Measurements from ENCODE around the gene CNBD2.

The CNBD2 gene

DNA sequence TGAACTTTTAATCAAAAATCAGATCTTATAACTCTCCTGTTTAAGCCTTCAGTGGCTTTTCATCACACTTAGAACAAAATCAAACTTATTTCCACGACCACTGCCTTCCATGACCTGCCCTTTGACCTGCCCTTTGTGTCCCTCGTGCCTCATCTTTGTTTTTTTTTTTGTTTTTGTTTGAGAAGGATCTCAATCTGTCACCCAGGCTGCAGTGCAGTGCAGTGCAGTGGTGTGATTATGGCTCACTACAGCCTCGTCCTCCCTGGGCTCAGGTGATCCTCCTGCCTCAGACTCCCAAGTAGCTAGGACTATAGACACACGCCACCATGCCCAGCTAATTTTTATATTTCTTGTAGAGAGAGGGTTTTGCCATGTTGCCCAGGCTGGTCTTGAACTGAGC is 86.8 kb downstream of the CNBD2 start:
- no peak overlapping the region for H3K27ac ChIP-seq
- no peak for TF ChIP-seq ZFX (IDR thresholded peaks at IDR 0.05; ENCODE audit: borderline replicate concordance)
- TF ChIP-seq, protein P1, sequence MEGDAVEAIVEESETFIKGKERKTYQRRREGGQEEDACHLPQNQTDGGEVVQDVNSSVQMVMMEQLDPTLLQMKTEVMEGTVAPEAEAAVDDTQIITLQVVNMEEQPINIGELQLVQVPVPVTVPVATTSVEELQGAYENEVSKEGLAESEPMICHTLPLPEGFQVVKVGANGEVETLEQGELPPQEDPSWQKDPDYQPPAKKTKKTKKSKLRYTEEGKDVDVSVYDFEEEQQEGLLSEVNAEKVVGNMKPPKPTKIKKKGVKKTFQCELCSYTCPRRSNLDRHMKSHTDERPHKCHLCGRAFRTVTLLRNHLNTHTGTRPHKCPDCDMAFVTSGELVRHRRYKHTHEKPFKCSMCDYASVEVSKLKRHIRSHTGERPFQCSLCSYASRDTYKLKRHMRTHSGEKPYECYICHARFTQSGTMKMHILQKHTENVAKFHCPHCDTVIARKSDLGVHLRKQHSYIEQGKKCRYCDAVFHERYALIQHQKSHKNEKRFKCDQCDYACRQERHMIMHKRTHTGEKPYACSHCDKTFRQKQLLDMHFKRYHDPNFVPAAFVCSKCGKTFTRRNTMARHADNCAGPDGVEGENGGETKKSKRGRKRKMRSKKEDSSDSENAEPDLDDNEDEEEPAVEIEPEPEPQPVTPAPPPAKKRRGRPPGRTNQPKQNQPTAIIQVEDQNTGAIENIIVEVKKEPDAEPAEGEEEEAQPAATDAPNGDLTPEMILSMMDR (IDR thresholded peaks at IDR 0.05) = no peak

DNA sequence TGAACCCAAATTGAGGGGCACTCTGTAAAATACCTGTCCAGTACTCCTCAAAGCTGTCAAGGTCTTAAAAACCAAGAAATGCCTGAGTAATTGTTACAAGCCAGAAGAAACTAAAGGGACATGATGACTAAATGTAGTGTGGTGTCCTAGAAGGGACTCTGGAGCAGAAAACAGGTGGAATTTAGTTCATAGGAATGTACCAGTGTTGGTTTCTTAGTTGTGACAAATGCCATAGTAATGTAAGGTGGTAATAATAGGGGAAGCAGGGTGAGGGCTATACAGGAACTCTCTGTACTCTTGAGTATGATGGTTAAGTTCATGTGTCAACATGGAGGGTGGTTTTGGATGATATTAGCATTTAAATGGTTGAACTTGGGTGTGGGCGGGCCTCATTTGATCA is 92.3 kb downstream of the CNBD2 start:
- H3K27ac ChIP-seq = no peak overlapping the region
- TF ChIP-seq, protein P1 (IDR thresholded peaks at IDR 0.05) = no peak
- TF ChIP-seq ZFX (IDR thresholded peaks at IDR 0.05; ENCODE audit: borderline replicate concordance) = no peak

DNA sequence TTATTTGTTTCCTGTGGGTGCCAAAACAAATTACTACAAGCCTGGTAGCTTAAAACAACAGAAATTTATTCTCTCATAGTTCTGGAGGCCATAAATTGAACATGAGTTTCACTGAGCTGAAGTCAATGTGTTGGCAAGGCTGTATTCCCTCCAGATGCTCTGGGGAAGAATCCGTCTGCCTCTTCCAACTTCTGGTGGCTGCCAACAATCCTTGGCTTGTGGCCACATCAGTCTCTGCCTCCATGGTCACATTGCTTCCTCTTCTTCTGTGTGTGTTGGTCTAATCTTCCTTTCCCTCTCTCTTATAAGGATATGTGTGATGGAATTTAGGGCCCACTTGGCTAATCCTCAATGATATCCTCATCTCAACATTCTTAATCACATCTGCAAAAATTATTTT is 93.4 kb downstream of the CNBD2 start:
- TF ChIP-seq, protein P1 (IDR thresholded peaks at IDR 0.05) = no peak
- TF ChIP-seq ZFX (IDR thresholded peaks at IDR 0.05; ENCODE audit: borderline replicate concordance) = no peak
- H3K27ac ChIP-seq = no peak overlapping the region

DNA sequence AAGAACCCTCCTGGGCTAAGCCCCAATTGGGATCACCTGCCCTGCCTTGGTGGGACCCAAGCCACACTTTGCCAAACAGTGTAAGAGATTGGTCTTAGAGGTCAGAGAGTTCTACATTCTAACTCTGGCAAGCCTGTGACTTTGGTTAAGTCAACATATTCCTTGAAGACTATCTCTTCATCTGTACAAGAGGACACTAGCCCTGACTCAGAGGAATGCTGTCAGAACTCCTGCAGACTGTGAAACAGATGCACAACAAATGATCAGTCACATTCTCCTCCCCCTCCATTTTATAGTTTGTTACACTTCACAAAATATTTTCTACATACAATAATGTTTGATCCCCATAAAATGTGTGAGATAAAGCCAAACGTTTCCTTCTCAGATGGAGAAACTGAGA is 94.4 kb downstream of the CNBD2 start:
- H3K27ac ChIP-seq = no peak overlapping the region
- TF ChIP-seq, protein P1 (IDR thresholded peaks at IDR 0.05) = no peak
- no peak for TF ChIP-seq ZFX (IDR thresholded peaks at IDR 0.05; ENCODE audit: borderline replicate concordance)

DNA sequence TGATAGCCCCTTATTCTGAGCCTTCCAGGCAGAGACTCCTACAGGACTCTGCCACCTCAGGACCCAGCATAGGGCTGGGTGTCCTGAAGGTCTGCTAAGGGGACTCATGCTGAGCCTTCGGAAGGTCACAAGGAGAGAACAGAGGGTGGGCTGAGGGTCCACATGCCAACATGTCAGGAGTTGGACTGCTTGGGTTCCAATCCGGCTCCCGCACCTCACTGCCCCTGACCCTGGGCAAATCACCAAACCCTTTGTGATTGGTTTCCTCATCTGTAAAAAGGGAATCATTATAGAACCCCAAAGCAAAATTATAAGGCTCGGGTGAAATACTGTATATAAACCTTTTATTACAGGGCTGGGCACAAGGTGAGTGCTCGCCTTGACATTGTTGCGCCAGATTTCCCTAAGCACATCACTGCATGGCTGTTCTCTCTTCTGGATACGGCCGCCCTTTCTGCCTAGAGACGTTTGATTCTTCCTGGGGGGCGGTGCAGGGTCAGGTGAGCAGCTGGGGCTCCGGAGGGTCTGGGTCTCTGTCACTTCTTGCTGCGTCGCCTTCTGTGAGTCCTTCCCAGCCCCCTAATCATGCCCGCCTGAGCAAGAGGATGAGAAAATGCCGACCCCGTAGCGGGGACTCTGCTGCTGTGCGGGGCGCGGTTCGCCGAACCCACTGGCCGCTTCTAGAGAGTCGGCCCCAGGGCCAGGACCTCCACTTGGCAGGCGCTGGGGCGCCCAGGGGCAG is 95.7 kb downstream of the CNBD2 start:
- H3K27ac ChIP-seq = peak overlapping the region; percentile 48

DNA sequence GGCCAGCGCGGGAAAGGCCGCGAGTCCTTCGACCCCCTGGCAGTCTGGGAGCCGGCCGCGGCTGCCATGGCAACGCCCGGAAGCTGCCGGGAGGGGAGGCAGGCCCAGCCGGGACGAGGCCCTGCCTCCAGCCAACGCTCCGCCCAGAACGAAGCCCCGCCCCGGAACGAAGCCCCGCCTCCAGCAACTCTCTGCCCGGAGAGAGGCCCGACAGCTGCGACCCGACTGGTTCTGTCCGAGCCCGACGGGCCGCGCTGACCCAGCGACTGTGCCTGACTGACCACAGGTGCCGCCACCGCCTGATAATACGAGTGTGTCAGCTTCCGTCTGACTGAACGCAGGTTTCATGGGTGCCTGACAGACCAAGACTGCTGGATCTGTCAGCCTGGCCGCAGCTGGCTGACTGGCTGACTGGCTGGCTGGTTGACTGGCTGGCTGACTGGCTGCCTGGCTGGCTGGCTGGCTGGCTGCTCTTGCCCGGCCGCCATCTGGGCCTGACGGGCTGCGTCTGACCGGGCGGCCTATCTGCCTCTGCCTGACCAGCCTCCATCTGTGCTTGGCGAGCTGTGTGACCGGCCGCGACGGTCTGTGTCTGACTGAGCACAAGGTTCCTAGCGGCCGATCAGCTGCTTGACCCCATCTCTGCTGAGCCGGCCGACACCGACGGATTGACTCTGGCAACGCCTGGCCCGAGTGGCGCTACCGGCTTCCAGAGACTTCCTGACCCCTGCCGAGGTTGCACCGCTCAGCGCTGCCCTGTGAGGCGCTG is 96.5 kb downstream of the CNBD2 start:
- TF ChIP-seq, protein P1 (IDR thresholded peaks at IDR 0.05) = no peak
- no peak for TF ChIP-seq ZFX (IDR thresholded peaks at IDR 0.05; ENCODE audit: borderline replicate concordance)
- H3K27ac ChIP-seq = peak overlapping the region; percentile 48

More for the DNA sequence above, 95.7 kb downstream of the CNBD2 start:
- no peak for TF ChIP-seq ZFX (IDR thresholded peaks at IDR 0.05; ENCODE audit: borderline replicate concordance)
- TF ChIP-seq, protein P1 (IDR thresholded peaks at IDR 0.05) = no peak
